Measurements from ENCODE around the gene KRTAP5-6.

DNA sequence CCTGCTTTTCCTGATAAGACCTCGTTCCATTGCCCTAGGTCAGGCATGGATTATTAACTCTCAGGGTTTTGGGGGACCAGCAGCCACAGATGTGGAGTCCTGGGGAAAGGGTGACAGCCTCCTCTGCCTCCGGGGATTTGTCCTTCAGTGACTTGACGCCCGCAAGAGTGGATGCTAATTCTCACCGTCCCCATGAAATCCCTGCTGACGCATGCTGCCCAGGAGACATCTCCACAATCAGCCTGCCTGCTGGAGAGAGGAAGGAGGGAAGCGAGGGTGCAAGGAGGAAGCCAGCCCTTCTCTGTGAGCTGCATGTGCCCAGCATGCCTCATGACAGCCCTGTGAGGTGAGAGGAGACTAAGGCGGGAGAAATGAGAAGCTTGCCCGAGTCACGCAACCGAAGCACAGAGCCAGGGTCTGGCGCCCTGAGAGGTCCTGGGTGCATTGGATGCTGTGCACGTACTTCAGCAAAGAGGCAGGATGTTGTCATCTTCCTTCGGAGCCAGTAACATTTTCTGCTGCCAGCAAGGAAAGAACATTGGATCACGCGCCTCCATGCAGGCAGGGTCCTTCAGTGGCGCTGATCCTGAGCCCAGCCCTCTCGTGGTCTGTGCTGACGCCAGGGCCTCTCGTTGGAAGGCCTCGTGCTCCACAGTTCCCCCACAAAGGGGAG lies 27.3 kb upstream of the KRTAP5-6 start:
- TF ChIP-seq, protein P1, sequence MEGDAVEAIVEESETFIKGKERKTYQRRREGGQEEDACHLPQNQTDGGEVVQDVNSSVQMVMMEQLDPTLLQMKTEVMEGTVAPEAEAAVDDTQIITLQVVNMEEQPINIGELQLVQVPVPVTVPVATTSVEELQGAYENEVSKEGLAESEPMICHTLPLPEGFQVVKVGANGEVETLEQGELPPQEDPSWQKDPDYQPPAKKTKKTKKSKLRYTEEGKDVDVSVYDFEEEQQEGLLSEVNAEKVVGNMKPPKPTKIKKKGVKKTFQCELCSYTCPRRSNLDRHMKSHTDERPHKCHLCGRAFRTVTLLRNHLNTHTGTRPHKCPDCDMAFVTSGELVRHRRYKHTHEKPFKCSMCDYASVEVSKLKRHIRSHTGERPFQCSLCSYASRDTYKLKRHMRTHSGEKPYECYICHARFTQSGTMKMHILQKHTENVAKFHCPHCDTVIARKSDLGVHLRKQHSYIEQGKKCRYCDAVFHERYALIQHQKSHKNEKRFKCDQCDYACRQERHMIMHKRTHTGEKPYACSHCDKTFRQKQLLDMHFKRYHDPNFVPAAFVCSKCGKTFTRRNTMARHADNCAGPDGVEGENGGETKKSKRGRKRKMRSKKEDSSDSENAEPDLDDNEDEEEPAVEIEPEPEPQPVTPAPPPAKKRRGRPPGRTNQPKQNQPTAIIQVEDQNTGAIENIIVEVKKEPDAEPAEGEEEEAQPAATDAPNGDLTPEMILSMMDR (IDR thresholded peaks at IDR 0.05), result no peak
- TF ChIP-seq EP300 (IDR thresholded peaks at IDR 0.05; ENCODE audit: low read depth), result no peak
- no peak for TF ChIP-seq POLR2A (IDR thresholded peaks at IDR 0.05)
- no peak for TF ChIP-seq POLR2AphosphoS5 (IDR thresholded peaks at IDR 0.05)
